Limb (tissue), 2 donors: ENCODE results near the gene NLN.

Experiments used
- DNase-seq, 2 donors: peaks; one replicate each; pipeline ENCODE4 v3.0.0-alpha.2; 2016; ENCODE audit errors: extremely low spot score in 2 of 2

NLN gene

DNA sequence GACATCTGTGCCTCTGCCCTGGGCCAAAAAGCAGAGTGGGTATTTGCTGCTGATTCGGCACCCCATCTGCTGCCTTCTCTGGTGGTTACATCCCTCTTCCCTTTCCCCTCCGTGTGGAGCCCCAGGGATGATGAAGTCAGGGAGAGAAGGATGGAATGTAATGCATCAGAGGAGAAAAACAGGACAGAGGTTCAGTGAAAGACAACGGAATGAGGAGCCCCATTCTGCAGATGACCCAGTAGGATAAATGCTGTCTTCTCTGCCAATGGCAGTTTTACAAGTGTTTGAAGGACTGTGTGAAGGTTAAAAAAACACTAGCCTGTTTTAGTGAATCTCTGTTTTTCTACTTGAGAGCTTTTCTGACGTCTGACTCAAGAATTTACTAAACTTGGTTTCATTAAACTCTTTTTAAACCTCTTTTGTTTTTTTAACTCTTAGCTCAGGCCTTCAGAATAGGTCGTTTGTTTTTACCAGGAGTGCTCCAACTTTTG, 86.3 kb downstream of the NLN start:
- no peak for DNase-seq

GRCh38 chr5:65808818-65809217, 86.8 kb downstream of the NLN start:
- DNase-seq, result no peak

DNA sequence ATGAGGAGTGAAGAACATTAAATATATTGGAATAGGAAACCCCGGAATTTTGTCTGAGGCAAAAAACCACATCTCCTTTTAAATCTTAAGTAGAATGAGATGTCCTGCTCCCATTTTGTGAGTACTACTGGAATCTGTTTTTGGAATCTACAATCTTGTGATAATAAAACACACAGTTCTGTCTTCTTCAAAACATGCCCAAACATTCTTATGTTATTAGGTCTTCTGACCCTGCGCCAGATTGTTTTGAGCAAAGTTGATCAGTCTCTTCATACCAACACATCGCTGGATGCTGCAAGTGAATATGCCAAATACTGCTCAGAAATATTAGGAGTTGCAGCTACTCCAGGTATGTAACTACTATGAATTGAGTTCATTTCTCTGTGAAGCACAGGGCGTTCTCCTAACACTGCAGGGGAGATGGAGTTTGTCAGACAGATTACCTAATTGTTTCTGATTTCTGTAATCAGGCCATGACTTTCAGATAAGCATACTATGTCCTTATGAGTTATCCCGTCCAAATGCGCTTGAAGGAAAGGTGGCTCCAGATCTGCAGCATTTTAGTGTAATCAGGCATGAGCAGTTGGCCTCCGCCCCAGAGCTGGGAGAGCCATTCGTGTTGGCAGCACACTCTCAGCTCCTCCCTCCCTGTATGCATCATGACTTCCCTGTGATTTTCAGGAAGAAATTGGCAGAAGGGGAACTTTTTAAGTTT, 88.0 kb downstream of the NLN start:
- no peak for DNase-seq

DNA sequence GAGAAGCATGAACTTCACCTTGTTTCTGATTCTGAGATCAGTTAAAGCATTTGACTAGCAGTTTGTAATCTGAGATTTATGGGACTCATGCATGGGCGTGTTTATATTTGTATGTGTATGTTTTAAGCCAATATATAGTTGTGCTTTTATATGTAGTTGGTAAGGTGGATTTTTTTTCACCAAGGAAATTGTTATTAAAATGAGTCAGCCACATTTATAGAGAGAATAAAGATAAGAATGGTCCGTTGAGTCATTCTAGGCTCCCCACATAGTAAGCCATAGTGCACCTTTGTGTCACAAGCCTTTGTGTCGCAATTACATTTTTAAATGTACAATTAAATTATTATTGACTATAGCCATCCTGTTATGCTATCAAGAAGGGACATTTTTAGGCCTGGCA, 89.0 kb downstream of the NLN start:
- DNase-seq, result no peak

- DNase-seq, result no peak
Measured at GRCh38 chr5:65811885-65812284, 89.9 kb downstream of the NLN start.

- DNase-seq, result no peak
Measured at GRCh38 chr5:65812648-65813047, 90.6 kb downstream of the NLN start.

DNA sequence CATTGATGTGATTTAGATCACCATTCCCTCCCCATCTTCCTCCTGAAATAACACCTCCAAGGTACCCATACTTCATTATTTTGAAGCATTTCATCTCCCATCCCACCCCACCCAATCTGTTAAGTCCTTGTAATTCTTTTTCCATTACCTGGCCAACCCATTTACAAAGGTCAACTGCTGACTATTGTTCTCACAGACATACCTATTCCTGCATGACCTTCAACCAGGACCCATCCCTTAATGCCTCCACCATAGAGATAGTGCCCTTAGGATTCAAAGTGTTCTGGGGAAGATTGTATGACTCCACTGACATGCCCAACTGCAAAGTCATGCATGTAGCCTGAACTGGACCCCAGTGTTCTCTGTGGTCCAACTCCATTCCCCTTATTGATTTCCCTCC, 91.2 kb downstream of the NLN start:
- no peak for DNase-seq

DNA sequence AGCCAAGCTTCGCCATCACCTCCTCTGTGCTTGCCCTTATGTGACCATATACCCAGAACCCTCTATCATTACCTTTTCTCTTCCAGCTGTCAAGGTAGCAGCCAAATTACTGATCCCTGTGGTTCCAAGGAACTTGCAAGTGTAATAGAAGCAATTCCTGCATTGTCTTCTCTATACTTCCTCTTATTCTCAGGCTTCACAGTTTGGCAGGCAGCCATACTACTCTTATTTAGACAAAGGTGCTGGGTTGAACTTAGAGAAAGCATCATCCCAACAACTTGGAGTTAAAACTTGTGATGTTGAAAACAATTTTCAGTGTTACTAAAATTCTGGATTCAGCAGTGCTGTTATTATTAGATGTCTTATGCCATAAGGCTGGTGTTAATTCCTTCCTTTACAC, 93.2 kb downstream of the NLN start:
- no peak for DNase-seq

DNA sequence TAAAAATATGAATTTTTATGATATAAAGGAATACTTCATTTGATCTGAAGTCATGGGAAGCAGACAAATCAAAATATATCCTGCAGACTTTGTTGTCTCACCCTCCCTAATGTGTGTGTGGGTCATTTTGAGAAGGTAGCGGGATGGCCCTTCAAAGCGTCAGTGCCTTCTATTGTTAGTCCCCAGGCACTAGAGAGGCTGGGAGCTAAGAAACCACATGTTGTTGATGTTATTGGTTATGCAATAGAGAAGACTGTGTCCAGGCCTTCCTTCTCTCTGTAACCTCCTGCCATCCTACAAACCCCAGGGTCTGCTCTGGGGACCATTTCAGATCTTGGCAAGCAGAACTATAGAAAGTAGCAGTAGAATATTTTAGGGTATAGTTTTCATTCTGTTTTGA, 94.7 kb downstream of the NLN start:
- DNase-seq, result no peak

- no peak for DNase-seq
Measured at GRCh38 chr5:65817931-65818330, 95.9 kb downstream of the NLN start.

- DNase-seq, result no peak
Measured at GRCh38 chr5:65818592-65818991, 96.6 kb downstream of the NLN start.

GRCh38 chr5:65819215-65819904, 97.4 kb downstream of the NLN start:
- no peak for DNase-seq

DNA sequence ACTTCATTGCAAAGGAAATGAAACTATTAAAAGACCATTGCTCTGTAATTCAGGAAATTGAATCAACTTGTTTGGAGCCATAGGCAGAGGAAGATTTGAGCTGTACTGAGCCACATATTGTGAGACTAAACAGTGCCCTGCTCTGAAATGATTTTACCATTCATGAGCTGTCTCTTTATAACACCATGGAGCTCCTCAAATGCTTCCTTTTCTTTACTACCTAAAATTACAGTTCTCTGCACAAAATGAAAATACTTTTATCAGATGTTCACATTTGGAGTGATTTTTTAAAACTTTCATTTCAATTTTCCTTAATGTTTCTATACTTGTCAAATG, 97.9 kb downstream of the NLN start:
- DNase-seq, result no peak

DNA sequence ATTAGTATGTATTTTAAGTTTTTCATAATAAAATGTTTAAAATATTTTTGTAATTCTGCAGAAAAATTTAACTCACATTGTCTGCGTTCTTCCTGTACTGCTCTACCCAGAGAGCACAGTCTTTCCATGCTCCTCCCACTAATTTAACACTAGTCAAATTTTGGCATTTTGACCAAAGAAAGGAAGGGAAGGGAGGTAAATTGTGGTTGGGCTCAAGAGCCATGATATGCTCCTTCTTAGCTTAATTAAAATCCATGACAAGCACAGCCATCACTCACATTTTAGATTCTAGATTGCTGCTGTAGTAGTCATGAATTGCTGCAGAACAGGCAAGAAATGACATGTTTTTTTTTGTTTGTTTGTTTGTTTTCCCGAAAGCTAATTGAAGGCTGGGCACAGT, 98.4 kb downstream of the NLN start:
- no peak for DNase-seq

DNA sequence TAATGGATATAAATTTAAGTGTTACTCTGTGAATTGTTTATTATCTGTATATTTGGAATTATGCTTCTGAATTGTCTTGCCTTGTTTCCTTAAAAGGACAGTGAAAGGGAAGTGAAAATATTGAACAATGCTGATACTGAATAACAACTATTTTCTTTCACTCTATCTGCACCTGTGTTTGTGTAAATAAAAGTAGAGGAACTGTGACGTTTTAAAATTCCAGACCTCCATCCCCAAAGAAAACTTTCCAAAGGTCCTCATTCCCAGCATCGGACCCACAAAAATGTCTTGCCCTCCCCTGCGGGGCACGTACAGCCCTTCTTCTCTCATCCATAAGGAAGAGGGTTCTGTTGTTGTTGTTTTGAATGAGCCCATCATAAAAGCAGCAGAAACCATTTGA, 100.0 kb downstream of the NLN start:
- DNase-seq, result no peak

- DNase-seq, result peak in 1 of 2 donors; percentile 47
Measured at GRCh38 chr5:65822710-65823109, 100.7 kb downstream of the NLN start.

DNA sequence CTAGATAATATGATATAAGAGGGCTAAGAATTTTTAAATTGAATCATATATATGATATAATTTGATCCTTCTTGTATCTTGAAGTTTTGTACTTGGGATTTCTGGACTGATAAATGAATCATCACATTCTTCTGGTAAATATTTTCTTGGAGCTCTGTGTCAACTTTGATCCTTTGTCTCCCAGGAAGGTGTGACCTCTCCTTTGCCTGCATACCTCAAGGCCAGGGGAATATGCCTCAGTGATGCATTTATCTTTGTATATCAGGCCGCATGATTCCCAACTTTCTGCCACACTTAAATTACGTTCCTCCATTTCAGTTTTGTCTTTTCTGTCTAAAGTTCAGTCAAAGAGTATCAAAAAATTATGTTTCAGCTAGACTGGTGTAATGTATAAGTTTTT, 101.2 kb downstream of the NLN start:
- DNase-seq, result no peak

- no peak for DNase-seq
Measured at GRCh38 chr5:65823845-65824445, 101.9 kb downstream of the NLN start.

GRCh38 chr5:65825408-65826328, 103.7 kb downstream of the NLN start:
- DNase-seq, result no peak

DNA sequence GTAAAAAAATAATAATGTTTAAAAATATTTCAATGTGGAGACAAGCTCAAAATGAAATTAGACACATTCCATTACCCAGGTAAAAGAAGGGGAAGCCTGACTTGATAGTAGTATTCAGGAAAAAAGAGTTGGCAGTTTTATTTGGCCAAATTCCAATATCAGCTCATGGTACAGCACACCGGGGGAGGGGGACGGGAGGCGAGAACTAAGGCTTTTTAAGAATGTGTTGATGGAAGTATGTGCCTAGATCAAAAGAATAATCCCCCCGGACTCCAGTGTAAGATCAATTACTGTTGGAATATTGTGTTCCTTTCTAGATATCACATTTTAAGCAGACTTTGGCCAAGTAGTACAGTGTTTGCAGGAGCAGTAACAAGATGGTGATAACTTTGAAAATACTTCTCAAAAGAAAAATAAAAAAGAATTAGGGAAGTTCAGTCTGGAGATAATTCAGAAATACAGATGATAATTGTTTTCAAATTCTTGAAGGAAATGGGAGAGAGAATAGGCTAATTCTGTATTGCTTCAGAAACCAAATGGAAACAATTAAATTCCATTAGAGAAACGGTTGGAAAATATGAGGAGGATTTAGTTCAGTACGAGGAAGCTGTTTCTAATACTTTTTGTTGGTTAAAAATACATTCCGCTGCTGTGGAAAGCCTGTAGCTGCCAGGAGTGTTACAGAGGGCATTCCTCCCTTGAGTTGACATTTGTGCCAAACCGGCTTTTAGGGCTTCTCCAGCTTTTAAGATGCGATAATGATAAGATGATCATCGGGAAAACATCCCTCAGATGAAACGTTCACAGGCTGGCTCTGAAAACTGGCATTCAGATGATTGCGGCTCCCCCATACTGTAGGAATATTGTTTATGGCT, 106.3 kb downstream of the NLN start:
- peak in 1 of 2 donors; percentile 50 for DNase-seq

DNA sequence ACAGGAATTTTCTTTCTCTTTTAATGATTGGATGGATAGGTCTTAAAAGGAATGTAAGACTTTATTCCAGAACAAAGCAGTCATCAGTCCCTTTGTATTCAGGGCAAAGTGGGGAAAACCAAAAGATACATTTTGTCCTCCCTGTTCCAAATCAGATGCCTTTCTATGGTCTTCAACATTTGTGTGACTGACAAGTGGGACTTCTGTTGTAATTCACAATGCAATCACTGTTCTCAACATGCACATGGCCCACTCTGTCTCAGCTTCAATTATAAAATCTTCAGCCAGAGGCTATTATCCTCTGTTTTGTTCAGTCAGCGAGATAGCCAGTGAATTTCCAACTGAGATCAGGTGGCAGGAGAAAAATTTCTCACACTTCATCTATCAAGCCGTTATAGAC, 108.9 kb downstream of the NLN start:
- DNase-seq, result no peak
